Hepatocyte (in vitro differentiated cells): ENCODE data around the gene COQ10A.

Experiments used
- EZH2 ChIP-seq: fragments of 200-600 bp; sonication (generic); IDR thresholded peaks from 2 replicates; pipeline ENCODE4 v1.6.1; 2016; ENCODE audit warnings: antibody characterized with exemption, mild to moderate bottlenecking, borderline replicate concordance
- TF ChIP-seq, protein P1 (sequence below): fragments of 200-600 bp; sonication (generic); IDR thresholded peaks from 2 replicates; pipeline ENCODE4 v1.5.1; 2016; ENCODE audit warnings: antibody characterized with exemption, mild to moderate bottlenecking; ENCODE audit not compliant: poor library complexity

GRCh38 chr12:56231184-56231582 is 35.6 kb upstream of the COQ10A start:
- TF ChIP-seq, protein P1, sequence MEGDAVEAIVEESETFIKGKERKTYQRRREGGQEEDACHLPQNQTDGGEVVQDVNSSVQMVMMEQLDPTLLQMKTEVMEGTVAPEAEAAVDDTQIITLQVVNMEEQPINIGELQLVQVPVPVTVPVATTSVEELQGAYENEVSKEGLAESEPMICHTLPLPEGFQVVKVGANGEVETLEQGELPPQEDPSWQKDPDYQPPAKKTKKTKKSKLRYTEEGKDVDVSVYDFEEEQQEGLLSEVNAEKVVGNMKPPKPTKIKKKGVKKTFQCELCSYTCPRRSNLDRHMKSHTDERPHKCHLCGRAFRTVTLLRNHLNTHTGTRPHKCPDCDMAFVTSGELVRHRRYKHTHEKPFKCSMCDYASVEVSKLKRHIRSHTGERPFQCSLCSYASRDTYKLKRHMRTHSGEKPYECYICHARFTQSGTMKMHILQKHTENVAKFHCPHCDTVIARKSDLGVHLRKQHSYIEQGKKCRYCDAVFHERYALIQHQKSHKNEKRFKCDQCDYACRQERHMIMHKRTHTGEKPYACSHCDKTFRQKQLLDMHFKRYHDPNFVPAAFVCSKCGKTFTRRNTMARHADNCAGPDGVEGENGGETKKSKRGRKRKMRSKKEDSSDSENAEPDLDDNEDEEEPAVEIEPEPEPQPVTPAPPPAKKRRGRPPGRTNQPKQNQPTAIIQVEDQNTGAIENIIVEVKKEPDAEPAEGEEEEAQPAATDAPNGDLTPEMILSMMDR = no peak
- TF ChIP-seq EZH2 = no peak
